K562 (cell line): ENCODE data around the gene TULP1. TPM values are rescaled to one million over a fixed set of nuclear protein-coding genes. Genes with fewer than 3 reads are reported as not detected.

Experiments
- CBX8 ChIP-seq: fragments of 200-600 bp; sonication (generic); IDR thresholded peaks from 2 replicates; pipeline ENCODE4 v1.6.1; 2012; ENCODE audit warnings: borderline replicate concordance, mixed run types, low read depth, mild to moderate bottlenecking, moderate library complexity, mixed read lengths, low read length, control low read depth, inconsistent platforms; ENCODE audit not compliant: poor library complexity, severe bottlenecking; ENCODE audit errors: extremely low read depth
- CHD1 ChIP-seq: fragments of 200-600 bp; sonication (generic); IDR thresholded peaks from one replicate; pipeline ENCODE4 v1.6.1; 2012; ENCODE audit warnings: mild to moderate bottlenecking, moderate library complexity, low read length, inconsistent platforms
- ELK3 ChIP-seq: fragments of 450-650 bp; formaldehyde crosslinking; IDR thresholded peaks from 2 replicates; pipeline ENCODE4 v1.4.0; 2020; ENCODE audit warnings: mild to moderate bottlenecking
- EP300 ChIP-seq: IDR thresholded peaks from 2 replicates; pipeline ENCODE4 v1.6.1; 2012; ENCODE audit warnings: low read length, improper control_type of control experiment
- FUS ChIP-seq: fragments of 200-400 bp; formaldehyde crosslinking; optimal IDR thresholded peaks from 2 replicates; pipeline ENCODE3; 2017; ENCODE audit warnings: low read depth, low read length
- IRF9 ChIP-seq: fragments of 450-650 bp; IDR thresholded peaks from 2 replicates; pipeline ENCODE4 v1.6.1; 2016; ENCODE audit warnings: missing biosample characterization, missing genetic modification characterization
- KDM5B ChIP-seq: fragments of 200-600 bp; sonication (generic); IDR thresholded peaks from 2 replicates; pipeline ENCODE4 v1.6.1; 2012; ENCODE audit warnings: low read depth, mild to moderate bottlenecking, moderate library complexity, low read length, control low read depth, inconsistent platforms; ENCODE audit not compliant: insufficient replicate concordance
- PTBP1 ChIP-seq: fragments of 200-400 bp; formaldehyde crosslinking; IDR thresholded peaks from 2 replicates; pipeline ENCODE4 v1.6.1; 2017; ENCODE audit warnings: low read depth, low read length
- RBBP5 ChIP-seq: fragments of 200-600 bp; sonication (generic); IDR thresholded peaks from 2 replicates; pipeline ENCODE4 v1.6.1; 2012; ENCODE audit warnings: borderline replicate concordance, mild to moderate bottlenecking, low read length, control low read depth, inconsistent platforms; ENCODE audit not compliant: insufficient read depth, poor library complexity, severe bottlenecking
- RBM34 ChIP-seq: fragments of 200-400 bp; formaldehyde crosslinking; IDR thresholded peaks from 2 replicates; pipeline ENCODE4 v1.6.1; 2018; ENCODE audit warnings: low read length, borderline replicate concordance; ENCODE audit not compliant: insufficient read depth
- RUNX1 ChIP-seq: sonication (generic); IDR thresholded peaks from 2 replicates; pipeline ENCODE4 v1.6.1; 2016; ENCODE audit warnings: antibody characterized with exemption, low read depth
- SMARCA4 ChIP-seq: fragments of 450-650 bp; IDR thresholded peaks from 2 replicates; pipeline ENCODE4 v1.6.1; 2016
- SMC3 ChIP-seq: conservative IDR thresholded peaks from 2 replicates; pipeline ENCODE4 v1.6.1; 2011; ENCODE audit warnings: low read depth, low read length, improper control_type of control experiment; ENCODE audit not compliant: insufficient read depth
- TAF15 ChIP-seq: fragments of 200-400 bp; formaldehyde crosslinking; IDR thresholded peaks from 2 replicates; pipeline ENCODE4 v1.6.1; 2017; ENCODE audit warnings: mild to moderate bottlenecking, low read depth, low read length, moderate library complexity
- ZC3H4 ChIP-seq: sonication (generic); formaldehyde crosslinking; IDR thresholded peaks from 2 replicates; pipeline ENCODE4 v1.9.0; 2021; ENCODE audit warnings: missing genetic modification reagents, borderline replicate concordance
- ZNF174 ChIP-seq: fragments of 250-450 bp; sonication (Bioruptor Pico); IDR thresholded peaks from 2 replicates; pipeline ENCODE4 v1.4.0; 2020; ENCODE audit warnings: mild to moderate bottlenecking
- ZNF384 ChIP-seq: IDR thresholded peaks from 2 replicates; pipeline ENCODE4 v1.6.1; 2012; ENCODE audit warnings: low read depth, low read length, improper control_type of control experiment
- ZNF395 ChIP-seq: fragments of 200-800 bp; sonication (Bioruptor generic); IDR thresholded peaks from 2 replicates; pipeline ENCODE4 v1.6.1; 2017; ENCODE audit warnings: missing genetic modification characterization, missing compliant biosample characterization
- polyA plus RNA-seq, 8 experiments: library from polyadenylated mRNA; depleted of rRNA in 4 of 8; stranded (reverse) in 5 of 8; unstranded in 3 of 8; fragments of >200 nt; fragmentation: Nextera tagmentation in 2 of 8; fragmentation: Illumina TruSeq in 1 of 8; extraction: Ambion mirVana in 2 of 8; extraction: Trizol in 1 of 8; gene quantifications; 2 replicates each; pipeline versions ENCODE4 v1.2.1 to v1.2.3, GENCODE V29; 2011 to 2014; ENCODE audit warnings: inconsistent platforms in 1 of 8, missing spikeins in 1 of 8
- total RNA-seq, 7 experiments: library from RNA; depleted of rRNA in 6 of 7; stranded (reverse); fragments of >200 nt in 6 of 7; fragmentation: Illumina TruSeq in 2 of 7; extraction: Trizol in 2 of 7; gene quantifications; 2 replicates each; pipeline versions ENCODE4 v1.2.1 to v1.2.3, GENCODE V29; 2011 to 2021; ENCODE audit warnings: low replicate concordance in 1 of 7
- TF ChIP-seq, protein P1 (sequence below): sonication (generic); formaldehyde crosslinking; IDR thresholded peaks from 2 replicates; pipeline ENCODE4 v1.8.1; 2023; ENCODE audit warnings: mild to moderate bottlenecking, missing genetic modification reagents

Gene TULP1
- total and polyA plus RNA-seq, 9 of the 15 experiments (the other 6 are each of a cell fraction or from before 2014, with no cell fraction given), result 0.06 to 0.17 (median 0.09) TPM; not detected in 6

- TF ChIP-seq CBX8, result no peak
- TF ChIP-seq RUNX1, result no peak
- TF ChIP-seq ZNF395 (CRISPR knock-in tag), result no peak
- no peak for TF ChIP-seq PTBP1
- TF ChIP-seq SMC3, result no peak
- no peak for TF ChIP-seq SMARCA4
- TF ChIP-seq EP300, result no peak; the same call in 1 of the 2 replicates
- TF ChIP-seq ELK3, result no peak
- no peak for TF ChIP-seq ZNF174 (CRISPR knock-in tag)
- no peak for TF ChIP-seq RBM34
- no peak for TF ChIP-seq RBBP5
- no peak for TF ChIP-seq ZNF384
- no peak for TF ChIP-seq CHD1
- TF ChIP-seq, protein P1, sequence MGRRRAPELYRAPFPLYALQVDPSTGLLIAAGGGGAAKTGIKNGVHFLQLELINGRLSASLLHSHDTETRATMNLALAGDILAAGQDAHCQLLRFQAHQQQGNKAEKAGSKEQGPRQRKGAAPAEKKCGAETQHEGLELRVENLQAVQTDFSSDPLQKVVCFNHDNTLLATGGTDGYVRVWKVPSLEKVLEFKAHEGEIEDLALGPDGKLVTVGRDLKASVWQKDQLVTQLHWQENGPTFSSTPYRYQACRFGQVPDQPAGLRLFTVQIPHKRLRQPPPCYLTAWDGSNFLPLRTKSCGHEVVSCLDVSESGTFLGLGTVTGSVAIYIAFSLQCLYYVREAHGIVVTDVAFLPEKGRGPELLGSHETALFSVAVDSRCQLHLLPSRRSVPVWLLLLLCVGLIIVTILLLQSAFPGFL, result no peak
- no peak for TF ChIP-seq TAF15
- TF ChIP-seq IRF9 (tag), result no peak
- no peak for TF ChIP-seq FUS
- no peak for TF ChIP-seq KDM5B
- peak; percentile 36; the same call in 1 of the 2 replicates for TF ChIP-seq ZC3H4 (CRISPR knock-in tag)
Observed at GRCh38 chr6:35498422-35499067, 14.2 kb downstream of the TULP1 start (continued).
